A673 (cell line): Measurements from ENCODE around the gene CHRNE.

Experiments
- CTCF ChIP-seq: fragments of 300-800, 200-600 bp; sonication (generic); conservative IDR thresholded peaks from 2 replicates; pipeline ENCODE4 v1.5.1; 2017; ENCODE audit warnings: low read depth, mild to moderate bottlenecking, antibody characterized with exemption, low read length, moderate library complexity, mixed read lengths
- EZH2 ChIP-seq: fragments of 200-600 bp; sonication (generic); IDR thresholded peaks from 2 replicates; pipeline ENCODE4 v1.6.1; 2017; ENCODE audit warnings: borderline replicate concordance, low read depth, mild to moderate bottlenecking, mixed read lengths, antibody characterized with exemption, low read length; ENCODE audit not compliant: poor library complexity, severe bottlenecking

GRCh38 chr17:4895121-4895520 lies 7.8 kb downstream of the CHRNE start:
- TF ChIP-seq CTCF, result no peak
- no peak for TF ChIP-seq EZH2
